HG02981 (cell line): ENCODE measurements around the gene HS3ST3B1.

Experiments
- ATAC-seq: cut with Tn5 transposase; IDR thresholded peaks from one replicate; pipeline ENCODE4 v1.9.1; 2021; ENCODE audit warnings: mild to moderate bottlenecking, moderate library complexity; ENCODE audit not compliant: unreplicated experiment

Gene HS3ST3B1

GRCh38 chr17:14351493-14351892 is 50.6 kb downstream of the HS3ST3B1 start:
- peak; percentile 79 for ATAC-seq

GRCh38 chr17:14352136-14352535 is 51.3 kb downstream of the HS3ST3B1 start:
- ATAC-seq = no peak

GRCh38 chr17:14353861-14354474 is 53.1 kb downstream of the HS3ST3B1 start:
- ATAC-seq = no peak

GRCh38 chr17:14354807-14355206 is 53.9 kb downstream of the HS3ST3B1 start:
- no peak for ATAC-seq

GRCh38 chr17:14355556-14355955 is 54.7 kb downstream of the HS3ST3B1 start:
- ATAC-seq = no peak

- ATAC-seq = peak; percentile 96
Measured at GRCh38 chr17:14359163-14360020, 58.5 kb downstream of the HS3ST3B1 start.

GRCh38 chr17:14360856-14361255 is 60.0 kb downstream of the HS3ST3B1 start:
- no peak for ATAC-seq

- ATAC-seq = no peak
Measured at GRCh38 chr17:14361470-14361869, 60.6 kb downstream of the HS3ST3B1 start.

GRCh38 chr17:14361945-14362508 is 61.1 kb downstream of the HS3ST3B1 start:
- ATAC-seq = no peak

- ATAC-seq = no peak
Measured at GRCh38 chr17:14366199-14366598, 65.3 kb downstream of the HS3ST3B1 start.

- no peak for ATAC-seq
Measured at GRCh38 chr17:14372461-14372860, 71.6 kb downstream of the HS3ST3B1 start.

GRCh38 chr17:14372905-14373613 is 72.2 kb downstream of the HS3ST3B1 start:
- ATAC-seq = no peak

- ATAC-seq = no peak
Measured at GRCh38 chr17:14373614-14374259, 72.9 kb downstream of the HS3ST3B1 start.

- no peak for ATAC-seq
Measured at GRCh38 chr17:14374268-14374667, 73.4 kb downstream of the HS3ST3B1 start.

GRCh38 chr17:14376666-14377065 is 75.8 kb downstream of the HS3ST3B1 start:
- no peak for ATAC-seq

- ATAC-seq = no peak
Measured at GRCh38 chr17:14381606-14382005, 80.7 kb downstream of the HS3ST3B1 start.

GRCh38 chr17:14387036-14387435 is 86.2 kb downstream of the HS3ST3B1 start:
- no peak for ATAC-seq

- no peak for ATAC-seq
Measured at GRCh38 chr17:14389681-14390080, 88.8 kb downstream of the HS3ST3B1 start.

GRCh38 chr17:14393723-14394122 is 92.8 kb downstream of the HS3ST3B1 start:
- no peak for ATAC-seq

GRCh38 chr17:14395255-14395654 is 94.4 kb downstream of the HS3ST3B1 start:
- ATAC-seq = no peak

GRCh38 chr17:14396547-14396946 is 95.7 kb downstream of the HS3ST3B1 start:
- no peak for ATAC-seq
